ENCODE results near the gene RNF14. TPM values are rescaled to one million over a fixed set of nuclear protein-coding genes. Genes with fewer than 3 reads are reported as not detected.

The RNF14 gene
- polyA plus RNA-seq, 1 donor from 2014 or later, result 82.1 TPM

GRCh38 chr5:141935538-141935937 lies 33.4 kb upstream of the RNF14 start:
- TF ChIP-seq POLR2AphosphoS5 (IDR thresholded peaks at IDR 0.05) (no peak), MXI1 (conservative IDR thresholded peaks at IDR 0.05; ENCODE audit: poor library complexity, severe bottlenecking) (no peak), EZH2 (IDR thresholded peaks at IDR 0.05; ENCODE audit: borderline replicate concordance, insufficient read depth, low read length, poor library complexity, severe bottlenecking) (no peak), TAF1 (IDR thresholded peaks at IDR 0.05; ENCODE audit: low read depth) (no peak)
- no peaks in the 10 kb centered on the region for H3K9me2 ChIP-seq (ENCODE audit: insufficient read depth, low read length)
- H4K20me1 ChIP-seq (ENCODE audit: insufficient read depth), result no peaks in the 10 kb centered on the region
- no peak overlapping the region for H3K4me3 ChIP-seq (ENCODE audit: low read length)
- H3K4me2 ChIP-seq (ENCODE audit: low read length), result no peak overlapping the region
- no peaks in the 10 kb centered on the region for H3K27me3 ChIP-seq (ENCODE audit: insufficient read depth, low read depth, low read length)
- H3K36me3 ChIP-seq (ENCODE audit: insufficient read depth, low read length), result no peaks in the 10 kb centered on the region
- no peaks in the 10 kb centered on the region for H3F3A ChIP-seq (ENCODE audit: insufficient read depth, low read length, poor library complexity, severe bottlenecking)
- H3K79me2 ChIP-seq (replicated peaks; ENCODE audit: insufficient read depth, low read length), result no peaks in the 10 kb centered on the region
- no peak overlapping the region for H3K27ac ChIP-seq (ENCODE audit: low read length)
- no peak overlapping the region for H2AFZ ChIP-seq (ENCODE audit: low read depth, low read length)
- H3K9ac ChIP-seq (ENCODE audit: low read length), result no peak overlapping the region
- no peaks in the 10 kb centered on the region for H3K9me3 ChIP-seq (ENCODE audit: low read length)

- no peak overlapping the region for H2AFZ ChIP-seq (ENCODE audit: low read depth, low read length)
- TF ChIP-seq RAD21 (conservative IDR thresholded peaks at IDR 0.05) (no peak), POLR2AphosphoS5 (IDR thresholded peaks at IDR 0.05) (no peak), CTCF (IDR thresholded peaks at IDR 0.05; ENCODE audit: poor library complexity, severe bottlenecking) (no peak), TAF1 (IDR thresholded peaks at IDR 0.05; ENCODE audit: low read depth) (no peak), REST (IDR thresholded peaks at IDR 0.05; ENCODE audit: borderline replicate concordance) (no peak), EZH2 (IDR thresholded peaks at IDR 0.05; ENCODE audit: borderline replicate concordance, insufficient read depth, low read length, poor library complexity, severe bottlenecking) (no peak)
- no peaks in the 10 kb centered on the region for H3K9me3 ChIP-seq (ENCODE audit: low read length)
- H3K9ac ChIP-seq (ENCODE audit: low read length), result no peak overlapping the region
- H3K36me3 ChIP-seq (ENCODE audit: insufficient read depth, low read length), result no peaks in the 10 kb centered on the region
- H4K20me1 ChIP-seq (ENCODE audit: insufficient read depth), result no peaks in the 10 kb centered on the region
- H3K9me2 ChIP-seq (ENCODE audit: insufficient read depth, low read length), result no peaks in the 10 kb centered on the region
- H3K4me3 ChIP-seq (ENCODE audit: low read length), result no peak overlapping the region
- H3K4me2 ChIP-seq (ENCODE audit: low read length), result no peak overlapping the region
- H3F3A ChIP-seq (ENCODE audit: insufficient read depth, low read length, poor library complexity, severe bottlenecking), result no peaks in the 10 kb centered on the region
- H3K27me3 ChIP-seq (ENCODE audit: insufficient read depth, low read depth, low read length), result no peaks in the 10 kb centered on the region
- H3K27ac ChIP-seq (ENCODE audit: low read length), result no peak overlapping the region
- no peaks in the 10 kb centered on the region for H3K79me2 ChIP-seq (replicated peaks; ENCODE audit: insufficient read depth, low read length)
These were observed 28.1 kb upstream of the RNF14 start for GRCh38 chr5:141940695-141941271.

GRCh38 chr5:141941307-141941706 lies 27.6 kb upstream of the RNF14 start:
- Histone ChIP-seq H2AFZ (ENCODE audit: low read depth, low read length) (no peak overlapping the region), H3K4me3 (ENCODE audit: low read length) (no peak overlapping the region), H3K4me2 (ENCODE audit: low read length) (no peak overlapping the region), H3K9me2 (ENCODE audit: insufficient read depth, low read length) (no peaks in the 10 kb centered on the region), H3K36me3 (ENCODE audit: insufficient read depth, low read length) (no peaks in the 10 kb centered on the region), H3K9ac (ENCODE audit: low read length) (no peak overlapping the region), H3K9me3 (ENCODE audit: low read length) (no peaks in the 10 kb centered on the region), H3K79me2 (replicated peaks; ENCODE audit: insufficient read depth, low read length) (no peaks in the 10 kb centered on the region), H3K27me3 (ENCODE audit: insufficient read depth, low read depth, low read length) (no peaks in the 10 kb centered on the region), H4K20me1 (ENCODE audit: insufficient read depth) (no peaks in the 10 kb centered on the region), H3F3A (ENCODE audit: insufficient read depth, low read length, poor library complexity, severe bottlenecking) (no peaks in the 10 kb centered on the region), H3K27ac (ENCODE audit: low read length) (no peak overlapping the region)
- TF ChIP-seq EP300 (conservative IDR thresholded peaks at IDR 0.05; ENCODE audit: poor library complexity, severe bottlenecking) (no peak), POLR2AphosphoS5 (IDR thresholded peaks at IDR 0.05) (no peak), EZH2 (IDR thresholded peaks at IDR 0.05; ENCODE audit: borderline replicate concordance, insufficient read depth, low read length, poor library complexity, severe bottlenecking) (no peak), MXI1 (conservative IDR thresholded peaks at IDR 0.05; ENCODE audit: poor library complexity, severe bottlenecking) (no peak), CTCF (IDR thresholded peaks at IDR 0.05; ENCODE audit: poor library complexity, severe bottlenecking) (no peak), TAF1 (IDR thresholded peaks at IDR 0.05; ENCODE audit: low read depth) (no peak), RAD21 (conservative IDR thresholded peaks at IDR 0.05) (no peak), REST (IDR thresholded peaks at IDR 0.05; ENCODE audit: borderline replicate concordance) (no peak), SMC3 (conservative IDR thresholded peaks at IDR 0.05; ENCODE audit: poor library complexity) (no peak)

All from neural cell (in vitro differentiated cells).